GM12878 (cell line): Measurements from ENCODE around the gene MRNIP. TPM values are rescaled to one million over a fixed set of nuclear protein-coding genes. Genes with fewer than 3 reads are reported as not detected.

ENCODE experiments used
- ATAC-seq: fragments of 200-7000 bp; cut with Tn5 transposase; 3 replicates; pipeline ENCODE4 v1.9.1; 2020; ENCODE audit warnings: mild to moderate bottlenecking, moderate library complexity
- BruUV-seq: library from RNA; stranded (reverse); fragments of 400-500 nt; replicated peaks from 2 replicates; lab custom pipeline; 2021; lab: Mats Ljungman, UMichigan
- CTCF ChIA-PET: fragments of 300-600 bp; sonication (Branson Sonifier 250); formaldehyde crosslinking; extraction: SDS; loops from one replicate; lab custom pipeline; 2021; ENCODE audit warnings: inconsistent platforms; lab: Yijun Ruan, JAX
- POLR2A ChIA-PET: fragments of 350-600 bp; formaldehyde crosslinking; extraction: SDS; loops from one replicate; lab custom pipeline; 2021; ENCODE audit warnings: inconsistent platforms; lab: Charles Lee
- RAD21 ChIA-PET: fragments of 300-600 bp; sonication (Branson Sonifier 250); formaldehyde crosslinking; loops from one replicate; lab custom pipeline; 2023; ENCODE audit warnings: antibody characterized with exemption; ENCODE audit not compliant: unreplicated experiment; lab: Charles Lee
- SMC1A ChIA-PET: fragments of 300-600 bp; sonication (Branson Sonifier 250); formaldehyde crosslinking; loops from one replicate; lab custom pipeline; 2023; ENCODE audit not compliant: unreplicated experiment, uncharacterized antibody; lab: Charles Lee
- DNase-seq: peaks from one replicate; pipeline ENCODE4 v3.0.0-alpha.2; 2011; ENCODE audit warnings: low read depth, low spot score
- FAIRE-seq: peaks from 3 replicates; lab custom pipeline; 2011; peaks lifted over from hg19 to GRCh38; lab: Jason Lieb, UNC
- H2AFZ ChIP-seq: 2 replicates; pipeline ENCODE4 v1.6.0; 2011; ENCODE audit warnings: low read depth, low read length, control low read depth; ENCODE audit not compliant: control insufficient read depth
- H3K27ac ChIP-seq: 2 replicates; pipeline ENCODE4 v1.5.1; 2011; ENCODE audit warnings: control low read depth; ENCODE audit not compliant: control insufficient read depth, insufficient read depth
- H3K27me3 ChIP-seq, 2 experiments: replicated peaks in 1 of 2; 2 replicates each; pipeline versions ENCODE4 v1.6.0 to v1.6.1; 2011; ENCODE audit warnings: low read length in 1 of 2; ENCODE audit not compliant: control insufficient read depth in 2 of 2, insufficient read depth in 2 of 2
- H3K36me3 ChIP-seq, 2 experiments: 2 replicates each; pipeline ENCODE4 v1.5.1; 2011; ENCODE audit warnings: low read length in 1 of 2; ENCODE audit not compliant: control insufficient read depth in 2 of 2, insufficient read depth in 2 of 2
- H3K4me1 ChIP-seq: 2 replicates; pipeline ENCODE4 v1.6.1; 2011; ENCODE audit warnings: mild to moderate bottlenecking, low read length, moderate library complexity, mixed read lengths; ENCODE audit not compliant: control insufficient read depth, insufficient read depth
- H3K4me2 ChIP-seq: 2 replicates; pipeline ENCODE4 v1.6.0; 2011; ENCODE audit warnings: control low read depth; ENCODE audit not compliant: control insufficient read depth, insufficient read depth
- H3K4me3 ChIP-seq: fragments of 200-600 bp; sonication (generic); 2 replicates; pipeline ENCODE4 v1.5.1; 2016
- H3K79me2 ChIP-seq: 2 replicates; pipeline ENCODE4 v1.6.0; 2011; ENCODE audit warnings: low read length; ENCODE audit not compliant: control insufficient read depth, insufficient read depth
- H3K9ac ChIP-seq: 2 replicates; pipeline ENCODE4 v1.8.0; 2011; ENCODE audit warnings: low read length, control low read depth, mixed read lengths; ENCODE audit not compliant: control insufficient read depth, insufficient read depth
- H3K9me3 ChIP-seq: replicated peaks from 3 replicates; pipeline ENCODE4 v1.5.1; 2011; ENCODE audit warnings: mild to moderate bottlenecking, low read length; ENCODE audit not compliant: control insufficient read depth, insufficient read depth
- H4K20me1 ChIP-seq: 2 replicates; pipeline ENCODE4 v1.6.0; 2011; ENCODE audit not compliant: control insufficient read depth, insufficient read depth
- DPF2 ChIP-seq: fragments of 450-650 bp; IDR thresholded peaks from 2 replicates; pipeline ENCODE4 v1.6.1; 2017; ENCODE audit warnings: mild to moderate bottlenecking
- FOS ChIP-seq: IDR thresholded peaks from 3 replicates; pipeline ENCODE4 v1.6.1; 2011; ENCODE audit warnings: borderline replicate concordance; ENCODE audit not compliant: insufficient read length; ENCODE audit errors: extremely low read depth
- GABPA ChIP-seq: IDR thresholded peaks from 2 replicates; pipeline ENCODE4 v1.6.1; 2014; ENCODE audit warnings: antibody characterized with exemption, low read depth, mild to moderate bottlenecking, inconsistent platforms
- MXI1 ChIP-seq: fragments of 150-350 bp; IDR thresholded peaks from 2 replicates; pipeline ENCODE4 v1.6.1; 2011; ENCODE audit warnings: low read depth, mild to moderate bottlenecking, inconsistent platforms, low read length, improper control_type of control experiment
- POLR2A ChIP-seq: IDR thresholded peaks from 2 replicates; pipeline ENCODE4 v1.6.1; 2011; ENCODE audit warnings: low read depth, mild to moderate bottlenecking, low read length
- whole genome bisulfite sequencing: methylation state at CpG from one replicate; pipeline ENCODE4 v1.1.6; 2016; ENCODE audit warnings: low lambda C conversion rate; ENCODE audit not compliant: insufficient replicate concordance, insufficient coverage; ENCODE audit errors: missing lambda C conversion rate; 5-methylcytosine and 5-hydroxymethylcytosine counted together
- in situ Hi-C: fragments of 300-500 bp; cut with MboI; formaldehyde crosslinking; loops from 9 replicates; pipeline ENCODE4 v1.14.3; 2018; ENCODE audit warnings: mixed read lengths
- intact Hi-C: fragments of 100-400 bp; cut with micrococcal nuclease; formaldehyde crosslinking; loops from one replicate; pipeline ENCODE4 v1.14.2; 2022; ENCODE audit not compliant: unreplicated experiment
- polyA plus RNA-seq, 11 experiments: library from polyadenylated mRNA; depleted of rRNA in 4 of 11; unstranded in 6 of 11; stranded (reverse) in 5 of 11; fragments of >200 nt; fragmentation: Nextera tagmentation in 4 of 11; fragmentation: Illumina TruSeq in 1 of 11; extraction: Ambion mirVana in 4 of 11; extraction: Trizol in 1 of 11; gene quantifications; 1 replicate in 1 of 11; 2 replicates in 10 of 11; pipeline versions ENCODE4 v1.2.1 to v1.2.3, GENCODE V29; 2011 to 2016; ENCODE audit warnings: inconsistent platforms in 2 of 11, missing spikeins in 2 of 11, low read depth in 1 of 11
- total RNA-seq, 4 experiments: library from RNA; depleted of rRNA in 3 of 4; stranded (reverse); fragments of >200 nt in 3 of 4; fragmentation: Illumina TruSeq in 1 of 4; extraction: Trizol in 1 of 4; gene quantifications; 2 replicates each; pipeline versions ENCODE4 v1.2.1 to v1.2.3, GENCODE V29; 2013 to 2021
- TF ChIP-seq, protein P1 (sequence below): IDR thresholded peaks from 2 replicates; pipeline ENCODE4 v1.6.1; 2012; ENCODE audit warnings: low read depth, low read length, improper control_type of control experiment

The MRNIP gene
- total and polyA plus RNA-seq, 10 of the 15 experiments (the other 5 are each of a cell fraction or from before 2014, with no cell fraction given): 2.4 to 30.4 (median 13.1) TPM

DNA sequence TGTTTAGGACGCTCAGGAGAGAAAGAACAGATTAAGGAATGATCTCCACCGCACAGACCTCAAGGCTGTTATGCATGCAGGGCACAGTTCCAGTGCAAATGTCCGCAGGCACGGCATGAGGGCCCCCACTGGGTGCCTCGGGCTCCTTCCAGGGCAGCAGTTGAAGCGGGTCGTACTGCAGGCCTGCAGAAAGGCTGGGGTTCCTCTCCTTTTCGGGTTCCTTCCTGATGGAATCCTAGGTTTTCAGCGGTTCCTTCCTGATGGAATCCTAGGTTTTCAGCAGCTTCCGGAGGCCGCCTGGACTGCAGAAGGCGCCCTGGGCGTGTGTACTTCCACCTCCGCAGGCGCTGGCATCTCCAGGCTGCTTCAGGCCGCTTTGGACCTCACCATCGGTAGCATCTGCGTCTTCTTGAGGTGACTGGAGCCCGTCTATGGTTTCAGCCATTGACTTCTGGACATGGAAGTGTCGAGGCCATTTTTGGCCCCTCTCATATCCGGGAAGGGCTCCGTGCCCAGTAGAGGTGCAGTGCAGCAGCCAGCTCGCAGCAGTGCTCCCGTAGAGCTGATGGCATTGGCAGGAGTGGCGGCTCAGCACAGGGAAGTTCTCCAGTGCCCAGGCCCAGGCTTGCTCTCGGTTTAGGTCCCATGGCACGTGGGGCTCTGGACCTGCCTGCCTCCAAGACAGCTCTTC, 46.3 kb downstream of the MRNIP start:
- ChIA-PET CTCF (interaction anchor here (1.7 kb wide), 1 partner anchor 10 kb away, joined by 4 read pairs; no protein-coding TSS in a partner anchor), POLR2A (interaction anchor here (0.7 kb wide), 1 partner anchor 54 kb away, joined by 3 read pairs; no protein-coding TSS in a partner anchor), SMC1A (no interaction called here), RAD21 (interaction anchor here (1.5 kb wide), 1 partner anchor 8 kb away, joined by 4 read pairs; the partner anchor contains the start of gene SQSTM1)
- Histone ChIP-seq H4K20me1 (no peaks in the 10 kb centered on the region), H3K4me3 (no peak overlapping the region), H3K36me3 (no peaks in the 10 kb centered on the region; a peak in 1 of 4 replicates), H3K4me2 (no peak overlapping the region), H2AFZ (no peak overlapping the region), H3K9me3 (no peaks in the 10 kb centered on the region), H3K27me3 (no peaks in the 10 kb centered on the region), H3K79me2 (peaks cover under 1% of the 10 kb centered on the region), H3K27ac (no peak overlapping the region), H3K4me1 (peaks cover 5% of the 10 kb centered on the region), H3K9ac (no peak overlapping the region)
- in situ Hi-C loops: loop anchor here (10.0 to 25.0 kb wide), 2 partner anchors 1000 to 1687 kb away; partner anchors contain the start of gene MGAT1
- 94% methylated on average over 26 of the region's 27 CpGs for WGBS
- DNase-seq: no peak
- ATAC-seq: no peak
- FAIRE-seq: no peak
- intact Hi-C loops: no loop called here
- TF ChIP-seq DPF2 (no peak), MXI1 (no peak), GABPA (no peak), POLR2A (no peak), FOS (no peak)
- TF ChIP-seq, protein P1, sequence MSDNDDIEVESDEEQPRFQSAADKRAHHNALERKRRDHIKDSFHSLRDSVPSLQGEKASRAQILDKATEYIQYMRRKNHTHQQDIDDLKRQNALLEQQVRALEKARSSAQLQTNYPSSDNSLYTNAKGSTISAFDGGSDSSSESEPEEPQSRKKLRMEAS: no peak
- BruUV-seq: no TSS peak
